IMR-90 (cell line): Measurements from ENCODE around the gene PPARD.

Experiments
- BHLHE40 ChIP-seq: fragments of 150-350 bp; IDR thresholded peaks from 2 replicates; pipeline ENCODE4 v1.6.1; 2016; ENCODE audit warnings: mild to moderate bottlenecking, low read depth, low read length
- CEBPB ChIP-seq: IDR thresholded peaks from 2 replicates; pipeline ENCODE4 v1.6.1; 2012; ENCODE audit warnings: low read depth, low read length, improper control_type of control experiment
- CHD1 ChIP-seq: IDR thresholded peaks from 2 replicates; pipeline ENCODE4 v1.6.1; 2012; ENCODE audit warnings: low read depth, low read length, improper control_type of control experiment
- MAFK ChIP-seq: IDR thresholded peaks from 2 replicates; pipeline ENCODE4 v1.6.1; 2012; ENCODE audit warnings: low read depth, low read length, improper control_type of control experiment
- POLR2A ChIP-seq: IDR thresholded peaks from 2 replicates; pipeline ENCODE4 v1.6.1; 2012; ENCODE audit warnings: mild to moderate bottlenecking, low read depth, low read length
- RAD21 ChIP-seq: IDR thresholded peaks from 2 replicates; pipeline ENCODE4 v1.6.1; 2012; ENCODE audit warnings: low read length, improper control_type of control experiment
- RCOR1 ChIP-seq: IDR thresholded peaks from 2 replicates; pipeline ENCODE4 v1.6.1; 2012; ENCODE audit warnings: mild to moderate bottlenecking, low read length, improper control_type of control experiment; ENCODE audit not compliant: insufficient replicate concordance
- RFX5 ChIP-seq: IDR thresholded peaks from 2 replicates; pipeline ENCODE4 v1.8.0; 2012; ENCODE audit warnings: low read depth, mild to moderate bottlenecking, low read length, moderate library complexity
- TF ChIP-seq, protein P1 (sequence below): conservative IDR thresholded peaks from 2 replicates; pipeline ENCODE4 v1.5.1; 2012; ENCODE audit warnings: mild to moderate bottlenecking, low read depth, low read length, improper control_type of control experiment
- TF ChIP-seq, protein P2 (sequence below): fragments of 150-350 bp; IDR thresholded peaks from 2 replicates; pipeline ENCODE4 v1.6.1; 2016; ENCODE audit warnings: low read depth, mild to moderate bottlenecking, low read length, moderate library complexity, borderline replicate concordance
- TF ChIP-seq, protein P3 (sequence below): fragments of 150-350 bp; IDR thresholded peaks from 2 replicates; pipeline ENCODE4 v1.6.1; 2017; ENCODE audit warnings: mild to moderate bottlenecking, antibody characterized with exemption, low read length, low read depth

DNA sequence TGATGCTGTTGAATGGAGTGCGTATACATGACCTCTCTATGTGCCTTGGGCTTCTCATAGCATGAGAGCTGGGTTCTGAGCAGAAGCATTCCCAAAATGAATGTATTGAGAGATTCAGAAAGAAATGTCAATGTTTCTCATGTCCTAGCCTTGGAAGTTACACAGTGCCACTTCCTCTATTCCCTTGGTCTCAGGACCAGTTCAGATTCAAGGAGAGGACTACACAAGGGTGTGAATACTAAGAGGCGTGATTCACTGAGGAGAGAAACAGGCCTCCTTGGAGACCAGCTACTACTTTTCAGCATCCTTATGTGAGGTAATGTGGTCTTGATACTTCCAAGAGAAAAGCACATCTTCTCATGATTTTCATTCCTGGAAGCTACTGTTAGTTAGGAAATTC, 10.4 kb downstream of the PPARD start:
- no peak for TF ChIP-seq RCOR1
- TF ChIP-seq RAD21 = no peak
- TF ChIP-seq, protein P1, sequence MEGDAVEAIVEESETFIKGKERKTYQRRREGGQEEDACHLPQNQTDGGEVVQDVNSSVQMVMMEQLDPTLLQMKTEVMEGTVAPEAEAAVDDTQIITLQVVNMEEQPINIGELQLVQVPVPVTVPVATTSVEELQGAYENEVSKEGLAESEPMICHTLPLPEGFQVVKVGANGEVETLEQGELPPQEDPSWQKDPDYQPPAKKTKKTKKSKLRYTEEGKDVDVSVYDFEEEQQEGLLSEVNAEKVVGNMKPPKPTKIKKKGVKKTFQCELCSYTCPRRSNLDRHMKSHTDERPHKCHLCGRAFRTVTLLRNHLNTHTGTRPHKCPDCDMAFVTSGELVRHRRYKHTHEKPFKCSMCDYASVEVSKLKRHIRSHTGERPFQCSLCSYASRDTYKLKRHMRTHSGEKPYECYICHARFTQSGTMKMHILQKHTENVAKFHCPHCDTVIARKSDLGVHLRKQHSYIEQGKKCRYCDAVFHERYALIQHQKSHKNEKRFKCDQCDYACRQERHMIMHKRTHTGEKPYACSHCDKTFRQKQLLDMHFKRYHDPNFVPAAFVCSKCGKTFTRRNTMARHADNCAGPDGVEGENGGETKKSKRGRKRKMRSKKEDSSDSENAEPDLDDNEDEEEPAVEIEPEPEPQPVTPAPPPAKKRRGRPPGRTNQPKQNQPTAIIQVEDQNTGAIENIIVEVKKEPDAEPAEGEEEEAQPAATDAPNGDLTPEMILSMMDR = no peak
- no peak for TF ChIP-seq POLR2A
- TF ChIP-seq BHLHE40 = no peak
- TF ChIP-seq, protein P2, sequence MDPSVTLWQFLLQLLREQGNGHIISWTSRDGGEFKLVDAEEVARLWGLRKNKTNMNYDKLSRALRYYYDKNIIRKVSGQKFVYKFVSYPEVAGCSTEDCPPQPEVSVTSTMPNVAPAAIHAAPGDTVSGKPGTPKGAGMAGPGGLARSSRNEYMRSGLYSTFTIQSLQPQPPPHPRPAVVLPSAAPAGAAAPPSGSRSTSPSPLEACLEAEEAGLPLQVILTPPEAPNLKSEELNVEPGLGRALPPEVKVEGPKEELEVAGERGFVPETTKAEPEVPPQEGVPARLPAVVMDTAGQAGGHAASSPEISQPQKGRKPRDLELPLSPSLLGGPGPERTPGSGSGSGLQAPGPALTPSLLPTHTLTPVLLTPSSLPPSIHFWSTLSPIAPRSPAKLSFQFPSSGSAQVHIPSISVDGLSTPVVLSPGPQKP = no peak
- TF ChIP-seq CEBPB = no peak
- TF ChIP-seq, protein P3, sequence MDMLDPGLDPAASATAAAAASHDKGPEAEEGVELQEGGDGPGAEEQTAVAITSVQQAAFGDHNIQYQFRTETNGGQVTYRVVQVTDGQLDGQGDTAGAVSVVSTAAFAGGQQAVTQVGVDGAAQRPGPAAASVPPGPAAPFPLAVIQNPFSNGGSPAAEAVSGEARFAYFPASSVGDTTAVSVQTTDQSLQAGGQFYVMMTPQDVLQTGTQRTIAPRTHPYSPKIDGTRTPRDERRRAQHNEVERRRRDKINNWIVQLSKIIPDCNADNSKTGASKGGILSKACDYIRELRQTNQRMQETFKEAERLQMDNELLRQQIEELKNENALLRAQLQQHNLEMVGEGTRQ = no peak
- no peak for TF ChIP-seq RFX5
- no peak for TF ChIP-seq MAFK
- no peak for TF ChIP-seq CHD1
